Smooth muscle cell (in vitro differentiated cells): Measurements from ENCODE around the gene ZNF678. TPM values are rescaled to one million over a fixed set of nuclear protein-coding genes. Genes with fewer than 3 reads are reported as not detected.

ENCODE experiments used
- DNase-seq: peaks from one replicate; lab custom pipeline; 2025; ENCODE audit not compliant: unreplicated experiment; lab: John Stamatoyannopoulos, UW
- H2AFZ ChIP-seq: fragments of 200-600 bp; sonication (generic); 2 replicates; pipeline ENCODE4 v1.6.0; 2016; ENCODE audit warnings: antibody characterized with exemption, low read depth, mild to moderate bottlenecking
- H3F3A ChIP-seq: fragments of 200-600 bp; sonication (generic); 2 replicates; pipeline ENCODE4 v1.6.0; 2017; ENCODE audit warnings: antibody characterized with exemption, low read depth
- H3K27ac ChIP-seq: fragments of 200-600 bp; sonication (generic); 2 replicates; pipeline ENCODE4 v1.5.1; 2016; ENCODE audit warnings: low read depth, mild to moderate bottlenecking
- H3K27me3 ChIP-seq: fragments of 200-600 bp; sonication (generic); 2 replicates; pipeline ENCODE4 v1.6.1; 2016; ENCODE audit warnings: low read depth, mild to moderate bottlenecking
- H3K36me3 ChIP-seq: fragments of 200-600 bp; sonication (generic); 2 replicates; pipeline ENCODE4 v1.5.1; 2016; ENCODE audit warnings: low read depth
- H3K4me1 ChIP-seq: fragments of 200-600 bp; sonication (generic); 2 replicates; pipeline ENCODE4 v1.5.1; 2016; ENCODE audit warnings: low read depth
- H3K4me2 ChIP-seq: fragments of 200-600 bp; sonication (generic); 2 replicates; pipeline ENCODE4 v1.6.0; 2016; ENCODE audit warnings: mild to moderate bottlenecking
- H3K4me3 ChIP-seq: fragments of 200-600 bp; sonication (generic); 2 replicates; pipeline ENCODE4 v1.5.1; 2016; ENCODE audit warnings: mild to moderate bottlenecking
- H3K79me2 ChIP-seq: fragments of 200-600 bp; sonication (generic); 2 replicates; pipeline ENCODE4 v1.6.0; 2016; ENCODE audit warnings: low read depth, mild to moderate bottlenecking
- H3K9ac ChIP-seq: fragments of 200-600 bp; sonication (generic); 2 replicates; pipeline ENCODE4 v1.6.0; 2016; ENCODE audit warnings: low read depth
- H3K9me3 ChIP-seq: fragments of 200-600 bp; sonication (generic); replicated peaks from 2 replicates; pipeline ENCODE4 v1.5.1; 2016; ENCODE audit warnings: low read depth
- H4K20me1 ChIP-seq: fragments of 200-600 bp; sonication (generic); 2 replicates; pipeline ENCODE4 v1.6.0; 2016; ENCODE audit warnings: low read depth
- WGBS: methylation state at CpG from one replicate; pipeline ENCODE4 v1.1.7; 2016; ENCODE audit warnings: low lambda C conversion rate; 5-methylcytosine and 5-hydroxymethylcytosine counted together
- polyA plus RNA-seq: library from polyadenylated mRNA; unstranded; fragments of >200 nt; fragmentation: Nextera tagmentation; extraction: Ambion mirVana; gene quantifications from 2 replicates; pipeline ENCODE4 v1.2.1, GENCODE V29; 2016
- total RNA-seq: library from RNA; depleted of rRNA; stranded (reverse); fragments of >200 nt; gene quantifications from 2 replicates; pipeline ENCODE4 v1.2.3, GENCODE V29; 2014
- TF ChIP-seq, protein P1 (sequence below): fragments of 200-600 bp; sonication (generic); IDR thresholded peaks from 2 replicates; pipeline ENCODE4 v1.5.1; 2017; ENCODE audit warnings: borderline replicate concordance, mild to moderate bottlenecking, antibody characterized with exemption; ENCODE audit not compliant: insufficient read depth, poor library complexity, severe bottlenecking

The ZNF678 gene
- total and polyA plus RNA-seq, 2 experiments from 2014 or later, result 2.1 to 8.7 TPM

DNA sequence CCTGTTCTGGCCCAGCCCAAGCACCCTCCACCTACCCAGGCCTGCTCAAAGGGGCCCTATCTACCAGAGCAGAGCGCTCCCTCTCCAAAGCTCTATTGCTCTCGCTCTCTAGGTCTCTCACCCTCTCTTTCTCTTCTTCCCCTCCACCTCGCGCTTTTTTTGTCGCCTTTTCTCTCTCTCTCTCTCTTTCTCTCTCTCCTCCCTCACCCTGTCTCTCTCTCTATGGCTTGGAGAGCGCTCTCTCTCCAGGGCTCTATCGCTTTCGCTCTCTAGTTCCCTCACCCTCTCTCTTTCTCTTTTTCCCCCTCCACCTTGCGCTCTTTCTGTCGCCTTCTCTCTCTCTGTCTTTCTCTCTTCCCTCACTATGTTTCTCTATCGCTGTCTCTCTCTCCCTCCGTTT lies 3.4 kb upstream of the ZNF678 start:
- H3K9me3 ChIP-seq, result no peaks in the 10 kb centered on the region
- H4K20me1 ChIP-seq, result no peaks in the 10 kb centered on the region
- no peak overlapping the region for H3K4me3 ChIP-seq
- H3K27me3 ChIP-seq, result no peaks in the 10 kb centered on the region
- no peak overlapping the region for H3K9ac ChIP-seq
- TF ChIP-seq, protein P1, sequence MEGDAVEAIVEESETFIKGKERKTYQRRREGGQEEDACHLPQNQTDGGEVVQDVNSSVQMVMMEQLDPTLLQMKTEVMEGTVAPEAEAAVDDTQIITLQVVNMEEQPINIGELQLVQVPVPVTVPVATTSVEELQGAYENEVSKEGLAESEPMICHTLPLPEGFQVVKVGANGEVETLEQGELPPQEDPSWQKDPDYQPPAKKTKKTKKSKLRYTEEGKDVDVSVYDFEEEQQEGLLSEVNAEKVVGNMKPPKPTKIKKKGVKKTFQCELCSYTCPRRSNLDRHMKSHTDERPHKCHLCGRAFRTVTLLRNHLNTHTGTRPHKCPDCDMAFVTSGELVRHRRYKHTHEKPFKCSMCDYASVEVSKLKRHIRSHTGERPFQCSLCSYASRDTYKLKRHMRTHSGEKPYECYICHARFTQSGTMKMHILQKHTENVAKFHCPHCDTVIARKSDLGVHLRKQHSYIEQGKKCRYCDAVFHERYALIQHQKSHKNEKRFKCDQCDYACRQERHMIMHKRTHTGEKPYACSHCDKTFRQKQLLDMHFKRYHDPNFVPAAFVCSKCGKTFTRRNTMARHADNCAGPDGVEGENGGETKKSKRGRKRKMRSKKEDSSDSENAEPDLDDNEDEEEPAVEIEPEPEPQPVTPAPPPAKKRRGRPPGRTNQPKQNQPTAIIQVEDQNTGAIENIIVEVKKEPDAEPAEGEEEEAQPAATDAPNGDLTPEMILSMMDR, result no peak
- no peak overlapping the region for H2AFZ ChIP-seq
- H3K79me2 ChIP-seq, result peaks cover 7% of the 10 kb centered on the region
- no peaks in the 10 kb centered on the region for H3K36me3 ChIP-seq
- no peak overlapping the region for H3K27ac ChIP-seq
- 94% methylated on average over 12 of the region's 12 CpGs for WGBS
- peaks cover 7% of the 10 kb centered on the region for H3K4me1 ChIP-seq
- no peak overlapping the region for H3K4me2 ChIP-seq
- DNase-seq, result no peak
- no peaks in the 10 kb centered on the region for H3F3A ChIP-seq

DNA sequence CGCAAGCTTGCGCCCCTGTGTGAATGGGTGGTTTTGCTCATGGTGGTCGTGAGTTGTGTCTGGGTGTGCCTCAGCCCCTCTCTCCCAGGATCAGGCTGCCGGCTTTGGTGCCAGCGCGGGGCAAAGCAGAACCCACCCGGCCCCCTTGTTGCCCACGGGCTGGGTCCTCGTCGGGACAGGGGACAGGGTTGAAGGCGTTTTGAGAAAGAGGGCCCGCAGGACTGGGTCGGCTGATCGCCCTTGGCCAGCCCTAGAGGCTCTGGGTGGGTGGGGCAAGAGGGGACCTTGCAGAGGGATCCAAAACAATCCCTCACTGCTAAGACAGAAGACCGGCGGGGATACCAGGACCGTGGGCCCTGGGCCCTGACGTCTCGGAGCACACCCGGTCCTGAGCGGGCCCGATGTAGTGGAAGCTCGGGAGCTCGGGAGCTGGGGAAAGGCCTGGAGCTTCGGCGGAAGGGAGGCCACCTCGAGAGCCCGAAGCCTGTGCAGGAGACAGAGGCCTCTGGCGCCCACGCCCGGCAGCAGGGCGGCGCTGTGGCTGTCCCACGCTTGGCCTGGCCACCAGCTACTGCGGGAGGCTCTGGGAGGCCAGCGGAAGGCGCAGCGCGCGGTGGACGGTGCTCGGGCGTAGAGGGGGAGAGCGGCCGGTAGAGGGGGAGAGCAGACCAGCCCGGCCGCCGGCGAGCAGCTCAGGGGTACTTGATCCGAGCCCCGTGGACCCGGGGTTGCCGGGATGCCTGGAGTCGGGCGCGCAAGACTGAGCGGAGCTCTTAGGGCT lies 2.8 kb upstream of the ZNF678 start:
- 95% methylated on average over 53 of the region's 57 CpGs for WGBS
- Histone ChIP-seq H3K4me3 (no peak overlapping the region), H3K4me1 (peaks cover 7% of the 10 kb centered on the region), H3K27ac (no peak overlapping the region), H3F3A (no peaks in the 10 kb centered on the region), H4K20me1 (no peaks in the 10 kb centered on the region), H3K79me2 (peaks cover 12% of the 10 kb centered on the region), H2AFZ (no peak overlapping the region), H3K9me3 (no peaks in the 10 kb centered on the region), H3K9ac (no peak overlapping the region), H3K27me3 (no peaks in the 10 kb centered on the region), H3K4me2 (no peak overlapping the region), H3K36me3 (no peaks in the 10 kb centered on the region)
- DNase-seq, result no peak
- TF ChIP-seq, protein P1, result no peak

DNA sequence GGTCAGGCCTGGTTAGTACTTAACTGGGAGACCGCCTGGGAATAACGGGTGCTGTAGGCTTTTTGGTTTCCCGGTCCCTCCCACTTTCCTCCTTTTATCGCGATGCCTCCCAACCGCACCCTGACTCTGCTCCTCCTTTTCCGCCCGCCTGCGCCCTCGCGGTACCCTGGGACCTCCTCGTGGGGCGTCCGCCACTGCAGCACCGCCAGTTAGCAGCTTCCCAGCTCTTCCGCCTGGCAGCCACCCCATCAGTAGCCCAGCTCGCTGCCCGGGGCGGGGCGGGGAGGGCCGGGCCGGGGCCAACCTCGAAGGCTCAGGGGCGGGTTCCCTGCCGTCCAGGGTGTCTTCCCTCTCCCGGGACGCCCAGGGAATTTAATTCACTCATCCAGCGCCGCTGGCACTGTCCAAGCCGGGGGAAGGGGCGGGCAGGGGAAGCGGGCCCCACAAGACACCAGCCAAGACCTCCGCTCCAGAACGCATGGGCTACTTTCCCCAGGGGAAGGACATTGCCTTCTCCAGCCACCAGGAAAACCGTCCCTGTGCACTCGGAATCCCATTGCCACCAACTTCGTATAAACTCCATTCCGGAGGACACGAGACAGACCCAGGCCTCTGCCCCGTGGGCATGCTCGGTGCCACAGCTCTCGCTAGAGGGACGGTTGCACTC lies 2.0 kb upstream of the ZNF678 start:
- Histone ChIP-seq H3K27ac (no peak overlapping the region), H3K4me1 (peaks cover 7% of the 10 kb centered on the region), H4K20me1 (no peaks in the 10 kb centered on the region), H3K79me2 (peaks cover 14% of the 10 kb centered on the region), H3F3A (no peaks in the 10 kb centered on the region), H3K27me3 (no peaks in the 10 kb centered on the region), H3K36me3 (no peaks in the 10 kb centered on the region), H2AFZ (no peak overlapping the region), H3K4me2 (no peak overlapping the region), H3K9ac (no peak overlapping the region), H3K9me3 (no peaks in the 10 kb centered on the region), H3K4me3 (no peak overlapping the region)
- 97% methylated on average over 34 of the region's 43 CpGs for WGBS
- TF ChIP-seq, protein P1, result no peak
- no peak for DNase-seq
